Measurements from ENCODE around the gene PRSS35.

DNA sequence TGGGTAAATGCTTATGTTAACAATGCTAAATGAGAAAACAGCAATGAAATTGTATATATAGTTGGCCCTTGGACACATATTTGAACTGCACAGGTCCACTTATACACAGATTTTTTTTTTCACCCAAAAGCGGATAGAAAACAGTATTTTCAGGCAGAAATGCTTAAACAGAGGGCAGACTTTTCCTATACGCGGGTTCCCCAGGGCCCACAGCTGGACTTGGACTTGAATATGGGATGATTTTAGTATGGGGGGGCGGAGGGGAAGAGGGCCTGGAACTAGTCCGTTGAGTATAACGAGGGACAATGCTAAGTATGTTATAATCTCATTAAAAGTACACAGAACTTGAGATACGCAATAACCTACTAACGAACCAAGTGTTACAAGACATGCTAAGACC is 1.1 kb upstream of the PRSS35 start:
- TF ChIP-seq, protein P1, sequence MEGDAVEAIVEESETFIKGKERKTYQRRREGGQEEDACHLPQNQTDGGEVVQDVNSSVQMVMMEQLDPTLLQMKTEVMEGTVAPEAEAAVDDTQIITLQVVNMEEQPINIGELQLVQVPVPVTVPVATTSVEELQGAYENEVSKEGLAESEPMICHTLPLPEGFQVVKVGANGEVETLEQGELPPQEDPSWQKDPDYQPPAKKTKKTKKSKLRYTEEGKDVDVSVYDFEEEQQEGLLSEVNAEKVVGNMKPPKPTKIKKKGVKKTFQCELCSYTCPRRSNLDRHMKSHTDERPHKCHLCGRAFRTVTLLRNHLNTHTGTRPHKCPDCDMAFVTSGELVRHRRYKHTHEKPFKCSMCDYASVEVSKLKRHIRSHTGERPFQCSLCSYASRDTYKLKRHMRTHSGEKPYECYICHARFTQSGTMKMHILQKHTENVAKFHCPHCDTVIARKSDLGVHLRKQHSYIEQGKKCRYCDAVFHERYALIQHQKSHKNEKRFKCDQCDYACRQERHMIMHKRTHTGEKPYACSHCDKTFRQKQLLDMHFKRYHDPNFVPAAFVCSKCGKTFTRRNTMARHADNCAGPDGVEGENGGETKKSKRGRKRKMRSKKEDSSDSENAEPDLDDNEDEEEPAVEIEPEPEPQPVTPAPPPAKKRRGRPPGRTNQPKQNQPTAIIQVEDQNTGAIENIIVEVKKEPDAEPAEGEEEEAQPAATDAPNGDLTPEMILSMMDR (conservative IDR thresholded peaks at IDR 0.05 in 1 of 2, IDR thresholded peaks at IDR 0.05 in 1 of 2; ENCODE audit: low read depth in 1 of 2, low read length in 2 of 2), result no peak
- TF ChIP-seq EZH2 (IDR thresholded peaks at IDR 0.05; ENCODE audit: low read length, missing control alignments), result no peak

Data from fibroblast of lung (primary cell).